Neural progenitor cell (in vitro differentiated cells): ENCODE results near the gene FADS2.

Experiments used
- EZH2 ChIP-seq: fragments of 200-600 bp; sonication (generic); IDR thresholded peaks from 2 replicates; pipeline ENCODE4 v1.6.1; 2017; ENCODE audit warnings: antibody characterized with exemption, mild to moderate bottlenecking, moderate library complexity
- TF ChIP-seq, protein P1 (sequence below): fragments of 200-600 bp; sonication (generic); IDR thresholded peaks from 2 replicates; pipeline ENCODE4 v1.5.1; 2017; ENCODE audit warnings: antibody characterized with exemption, mild to moderate bottlenecking

DNA sequence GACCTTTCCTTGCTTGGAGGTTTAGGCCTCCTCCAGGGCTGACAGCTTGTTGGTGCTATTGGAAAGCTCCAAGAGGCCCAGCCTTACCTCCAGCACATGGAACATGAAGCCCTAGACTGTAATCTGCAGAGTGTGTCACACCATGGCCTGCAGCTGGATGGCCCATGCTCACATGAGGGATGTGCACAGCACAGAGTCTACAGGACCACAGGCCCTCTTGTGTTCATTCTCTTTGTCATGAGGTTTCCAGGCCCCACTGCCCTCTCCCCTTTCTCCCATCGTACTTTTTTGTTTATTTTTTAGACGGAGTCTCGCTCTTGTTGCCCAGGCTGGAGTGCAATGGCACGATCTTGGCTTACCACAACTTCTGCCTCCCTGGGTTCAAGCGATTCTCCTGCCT is 21.3 kb upstream of the FADS2 start:
- TF ChIP-seq, protein P1, sequence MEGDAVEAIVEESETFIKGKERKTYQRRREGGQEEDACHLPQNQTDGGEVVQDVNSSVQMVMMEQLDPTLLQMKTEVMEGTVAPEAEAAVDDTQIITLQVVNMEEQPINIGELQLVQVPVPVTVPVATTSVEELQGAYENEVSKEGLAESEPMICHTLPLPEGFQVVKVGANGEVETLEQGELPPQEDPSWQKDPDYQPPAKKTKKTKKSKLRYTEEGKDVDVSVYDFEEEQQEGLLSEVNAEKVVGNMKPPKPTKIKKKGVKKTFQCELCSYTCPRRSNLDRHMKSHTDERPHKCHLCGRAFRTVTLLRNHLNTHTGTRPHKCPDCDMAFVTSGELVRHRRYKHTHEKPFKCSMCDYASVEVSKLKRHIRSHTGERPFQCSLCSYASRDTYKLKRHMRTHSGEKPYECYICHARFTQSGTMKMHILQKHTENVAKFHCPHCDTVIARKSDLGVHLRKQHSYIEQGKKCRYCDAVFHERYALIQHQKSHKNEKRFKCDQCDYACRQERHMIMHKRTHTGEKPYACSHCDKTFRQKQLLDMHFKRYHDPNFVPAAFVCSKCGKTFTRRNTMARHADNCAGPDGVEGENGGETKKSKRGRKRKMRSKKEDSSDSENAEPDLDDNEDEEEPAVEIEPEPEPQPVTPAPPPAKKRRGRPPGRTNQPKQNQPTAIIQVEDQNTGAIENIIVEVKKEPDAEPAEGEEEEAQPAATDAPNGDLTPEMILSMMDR, result no peak
- TF ChIP-seq EZH2, result no peak
